Osteoblast (primary cell): ENCODE data around the gene GRK2. TPM values are rescaled to one million over a fixed set of nuclear protein-coding genes. Genes with fewer than 3 reads are reported as not detected.

ENCODE experiments used
- DNase-seq: peaks from one replicate; pipeline ENCODE4 v3.0.0; 2011; ENCODE audit warnings: low spot score, mixed read lengths; ENCODE audit not compliant: insufficient read length; ENCODE audit errors: missing footprints
- H2AFZ ChIP-seq: 2 replicates; pipeline ENCODE4 v1.6.0; 2011; ENCODE audit warnings: mild to moderate bottlenecking, low read length
- H3K27ac ChIP-seq: 2 replicates; pipeline ENCODE4 v1.5.1; 2011; ENCODE audit warnings: mild to moderate bottlenecking, low read depth, low read length, moderate library complexity
- H3K27me3 ChIP-seq: 2 replicates; pipeline ENCODE4 v1.6.0; 2012; ENCODE audit warnings: mild to moderate bottlenecking, control low read depth, inconsistent platforms, low read length, moderate library complexity; ENCODE audit not compliant: insufficient read depth
- H3K36me3 ChIP-seq: 2 replicates; pipeline ENCODE4 v1.5.1; 2011; ENCODE audit warnings: mild to moderate bottlenecking, low read length, control low read depth, moderate library complexity; ENCODE audit not compliant: insufficient read depth
- H3K4me1 ChIP-seq: 2 replicates; pipeline ENCODE4 v1.5.1; 2011; ENCODE audit warnings: mild to moderate bottlenecking, low read length, control low read depth, moderate library complexity; ENCODE audit not compliant: insufficient read depth
- H3K4me2 ChIP-seq: 2 replicates; pipeline ENCODE4 v1.6.0; 2011; ENCODE audit warnings: mild to moderate bottlenecking, low read length; ENCODE audit not compliant: insufficient read depth
- H3K4me3 ChIP-seq: fragments of 200-600 bp; sonication (generic); 3 replicates; pipeline ENCODE4 v1.5.1; 2012; ENCODE audit warnings: mild to moderate bottlenecking, low read length, inconsistent platforms; ENCODE audit not compliant: insufficient read depth
- H3K79me2 ChIP-seq: 2 replicates; pipeline ENCODE4 v1.6.0; 2012; ENCODE audit warnings: mild to moderate bottlenecking, low read length, control low read depth, inconsistent platforms; ENCODE audit not compliant: insufficient read depth
- H3K9me3 ChIP-seq: 2 replicates; pipeline ENCODE4 v1.5.1; 2011; ENCODE audit warnings: low read depth, low read length, control low read depth
- H4K20me1 ChIP-seq: 2 replicates; pipeline ENCODE4 v1.6.0; 2012; ENCODE audit warnings: mild to moderate bottlenecking, low read length, control low read depth; ENCODE audit not compliant: insufficient read depth
- CTCF ChIP-seq: IDR thresholded peaks from 2 replicates; pipeline ENCODE4 v1.5.1; 2011; ENCODE audit warnings: mild to moderate bottlenecking, low read depth, low read length, moderate library complexity; ENCODE audit errors: extremely low read depth
- total RNA-seq: library from RNA; depleted of rRNA; stranded (reverse); fragments of >200 nt; gene quantifications from 2 replicates; pipeline ENCODE4 v1.2.3, GENCODE V29; 2012

Gene GRK2
- total RNA-seq, 1 donor, result 21.4 TPM

- H3K9me3 ChIP-seq, result no peaks in the 10 kb centered on the region
- no peak for TF ChIP-seq CTCF
Observed at GRCh38 chr11:67280341-67280787, 14.1 kb downstream of the GRK2 start.

GRCh38 chr11:67280788-67281551 lies 14.7 kb downstream of the GRK2 start:
- TF ChIP-seq CTCF, result no peak
- H3K4me3 ChIP-seq, result no peak overlapping the region
- H3K9me3 ChIP-seq, result no peaks in the 10 kb centered on the region
- peaks cover 56% of the 10 kb centered on the region for H3K36me3 ChIP-seq
- no peak overlapping the region for H3K4me2 ChIP-seq
- H3K27ac ChIP-seq, result no peak overlapping the region
- H4K20me1 ChIP-seq, result peaks cover 3% of the 10 kb centered on the region
- H3K27me3 ChIP-seq, result no peaks in the 10 kb centered on the region
- H3K79me2 ChIP-seq, result peaks cover 39% of the 10 kb centered on the region
- H2AFZ ChIP-seq, result no peak overlapping the region
- peaks cover 15% of the 10 kb centered on the region for H3K4me1 ChIP-seq
- DNase-seq, result peak; percentile 77

More at GRCh38 chr11:67280341-67280787, 14.1 kb downstream of the GRK2 start:
- Histone ChIP-seq H4K20me1 (peaks cover 3% of the 10 kb centered on the region), H3K36me3 (peaks cover 53% of the 10 kb centered on the region), H3K4me2 (no peak overlapping the region), H3K27me3 (no peaks in the 10 kb centered on the region), H3K27ac (no peak overlapping the region), H2AFZ (no peak overlapping the region), H3K4me3 (no peak overlapping the region), H3K4me1 (peaks cover 15% of the 10 kb centered on the region), H3K79me2 (peaks cover 45% of the 10 kb centered on the region)
- peak; percentile 68 for DNase-seq

GRCh38 chr11:67281552-67282150 lies 15.4 kb downstream of the GRK2 start:
- no peaks in the 10 kb centered on the region for H3K27me3 ChIP-seq
- peaks cover 13% of the 10 kb centered on the region for H3K4me1 ChIP-seq
- peaks cover 61% of the 10 kb centered on the region for H3K36me3 ChIP-seq
- H3K9me3 ChIP-seq, result no peaks in the 10 kb centered on the region
- peaks cover 3% of the 10 kb centered on the region for H4K20me1 ChIP-seq
- H2AFZ ChIP-seq, result no peak overlapping the region
- DNase-seq, result peak; percentile 48
- no peak for TF ChIP-seq CTCF
- no peak overlapping the region for H3K4me3 ChIP-seq
- peaks cover 32% of the 10 kb centered on the region for H3K79me2 ChIP-seq
- no peak overlapping the region for H3K27ac ChIP-seq
- no peak overlapping the region for H3K4me2 ChIP-seq
